Measurements from ENCODE around the gene RHBDD3.

The RHBDD3 gene

GRCh38 chr22:29216873-29217666, 50.7 kb downstream of the RHBDD3 start:
- no peak for DNase-seq

DNA sequence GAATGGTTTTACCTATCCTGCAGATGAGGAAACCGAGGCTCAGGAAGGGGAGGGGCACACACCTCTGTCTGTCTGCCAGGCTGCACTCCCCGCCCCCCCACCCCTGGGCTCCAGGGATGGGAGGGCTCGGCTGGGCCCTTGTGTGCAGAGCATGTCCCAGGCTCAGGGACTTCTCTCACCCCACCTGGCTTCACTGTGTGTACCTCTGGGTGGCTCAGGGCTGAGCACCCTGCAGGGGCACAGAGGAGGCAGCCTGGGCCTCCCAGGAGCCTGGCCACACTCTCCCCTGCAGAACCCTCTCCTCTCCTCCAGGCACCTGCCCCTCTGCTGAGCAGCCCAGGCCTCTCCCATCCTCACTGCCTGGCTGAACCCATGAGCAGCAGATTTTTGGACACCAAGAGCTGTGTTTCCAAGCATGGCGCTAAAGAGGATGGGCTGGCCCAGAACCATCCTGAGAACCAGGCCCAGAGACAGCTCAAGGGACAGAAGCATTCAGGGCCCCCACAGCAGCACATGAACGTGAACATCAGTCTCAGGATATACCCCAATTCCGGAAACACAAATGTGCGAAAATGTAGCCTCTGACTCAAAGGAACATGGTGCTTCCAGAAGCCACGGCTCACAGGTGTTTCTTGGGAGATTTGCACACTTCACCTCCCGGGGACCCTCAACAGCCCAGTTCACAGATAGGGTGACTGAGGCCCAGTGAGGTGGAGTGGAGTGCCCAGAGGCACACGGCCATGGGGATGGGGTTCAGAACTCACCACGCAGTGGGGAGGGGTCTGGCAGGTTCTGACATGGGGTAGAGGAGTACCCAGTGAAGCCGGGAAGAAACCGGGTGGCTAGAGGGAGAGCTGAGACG, 51.5 kb downstream of the RHBDD3 start:
- DNase-seq = no peak

DNA sequence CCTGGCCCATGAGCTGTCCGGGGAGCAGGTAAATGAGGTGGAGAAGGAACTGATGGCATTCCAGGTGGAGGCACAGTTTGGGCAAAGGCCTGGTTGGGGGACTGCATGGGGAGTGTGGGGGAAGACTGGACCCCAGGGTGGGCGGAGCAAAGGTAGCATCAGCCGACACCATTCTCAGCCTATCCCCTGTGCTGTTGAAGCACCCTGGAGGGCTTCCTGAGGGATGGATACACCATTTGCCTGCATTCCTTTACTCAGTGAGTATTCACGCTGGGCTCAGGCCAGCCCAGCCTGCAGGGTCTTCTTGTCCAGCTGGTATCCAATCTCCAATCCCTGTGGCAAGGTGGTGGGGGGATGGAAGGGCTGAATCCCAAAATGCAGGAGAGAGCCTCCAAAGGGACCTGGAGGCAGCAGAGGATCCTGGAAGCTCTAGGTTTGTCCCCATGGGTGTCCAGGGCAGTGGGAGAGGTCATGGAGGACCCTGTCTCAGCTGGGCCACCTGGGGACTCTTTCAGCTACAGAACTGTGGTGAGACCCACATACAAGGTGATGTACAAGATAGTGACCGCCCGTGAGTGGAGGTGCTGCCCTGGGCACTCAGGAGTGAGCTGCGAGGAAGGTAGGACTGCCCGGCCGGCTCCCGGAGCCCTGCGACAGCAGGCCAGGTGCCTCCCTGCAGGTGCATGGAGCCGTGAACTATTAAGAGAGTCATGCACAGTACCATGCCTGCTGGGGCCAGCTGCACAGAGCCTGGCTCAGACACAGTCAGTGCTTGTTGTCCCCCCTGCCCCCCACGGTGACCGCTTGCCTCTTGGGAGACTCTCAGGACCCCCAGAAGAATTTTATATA, 52.5 kb downstream of the RHBDD3 start:
- DNase-seq = no peak

GRCh38 chr22:29214232-29214631, 53.5 kb downstream of the RHBDD3 start:
- no peak for DNase-seq

DNA sequence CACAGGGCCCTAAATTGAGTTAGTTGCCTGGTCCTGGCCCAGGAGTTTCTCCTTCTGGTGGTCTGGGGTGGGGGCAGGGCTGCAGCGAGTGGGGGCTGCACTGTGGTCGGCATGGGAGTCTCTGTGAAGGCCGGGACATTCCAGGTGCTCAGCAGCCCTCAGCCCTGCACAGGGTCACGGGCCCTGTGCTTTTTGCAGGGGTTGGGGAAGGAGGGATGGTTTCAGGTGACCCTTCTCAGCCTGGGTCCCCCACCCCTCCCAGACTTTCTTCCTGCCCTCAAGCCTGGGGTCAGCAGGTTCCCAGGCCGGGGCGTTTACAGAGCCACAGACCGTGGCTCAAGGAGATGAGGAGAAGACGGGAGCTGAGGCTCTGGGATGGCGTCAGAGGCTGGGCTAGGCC, 54.3 kb downstream of the RHBDD3 start:
- no peak for DNase-seq

DNA sequence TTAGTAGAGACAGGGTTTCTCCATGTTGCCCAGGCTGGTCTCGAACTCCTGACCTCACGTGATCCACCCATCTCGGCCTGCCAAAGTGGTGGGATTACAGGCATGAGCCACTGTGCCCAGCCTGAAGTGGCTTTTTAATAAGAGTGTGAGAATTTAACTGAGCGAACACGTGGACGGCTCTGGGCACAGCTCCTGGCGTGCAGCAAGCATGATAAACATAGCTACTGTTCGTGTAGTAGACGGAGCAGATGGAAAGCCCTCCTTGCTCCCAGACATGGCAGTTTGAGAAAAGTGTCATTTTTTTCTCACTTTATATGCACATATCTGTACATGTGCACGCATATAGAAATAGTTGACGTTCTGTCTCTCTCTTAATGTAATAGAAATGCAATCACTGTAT, 55.0 kb downstream of the RHBDD3 start:
- DNase-seq = no peak

GRCh38 chr22:29211466-29211865, 56.3 kb downstream of the RHBDD3 start:
- no peak for DNase-seq

DNA sequence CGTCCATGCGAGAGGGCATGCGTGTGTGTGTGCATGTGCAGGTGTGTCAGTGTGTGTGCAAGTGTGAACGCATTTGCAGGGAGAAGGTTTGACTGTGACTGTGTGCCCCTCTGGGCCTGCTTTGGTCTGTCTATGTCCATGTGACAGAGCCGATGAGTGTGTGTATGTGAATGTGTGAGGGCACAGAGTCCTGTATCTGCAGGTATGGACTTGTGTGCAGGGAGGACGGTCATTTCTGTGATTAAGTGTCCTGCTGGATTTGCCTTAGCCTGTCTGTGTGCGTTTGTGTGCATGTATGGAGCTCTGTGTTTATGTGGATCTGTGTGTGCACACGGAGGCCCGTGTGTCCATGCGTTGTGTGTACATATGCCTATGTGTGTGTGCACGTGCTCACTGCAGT, 56.7 kb downstream of the RHBDD3 start:
- no peak for DNase-seq
